Bone marrow (tissue), 2 donors: ENCODE data around the gene CALD1.

Source experiments
- DNase-seq, 2 donors: peaks; one replicate each; lab custom pipeline; 2025; lab: John Stamatoyannopoulos, UW

The CALD1 gene

DNA sequence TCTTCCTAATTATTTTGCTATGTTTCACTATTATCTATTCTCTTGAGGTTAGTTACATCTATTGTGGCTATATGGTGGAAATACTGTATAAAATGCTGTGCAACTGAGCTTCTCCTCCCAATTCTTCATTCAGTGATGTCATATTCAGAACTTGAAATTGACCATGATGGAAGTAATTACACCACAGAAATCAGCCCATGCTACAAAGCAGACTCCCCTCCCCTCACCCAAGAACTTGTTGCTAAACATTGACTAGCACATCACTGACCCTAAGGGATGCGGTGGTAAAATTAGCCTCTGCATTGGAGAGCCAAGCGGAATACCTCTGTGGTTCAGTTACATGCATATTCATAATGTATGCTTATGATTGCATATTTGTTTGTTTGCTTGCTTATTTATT, 8.8 kb downstream of the CALD1 start:
- no peak for DNase-seq

- DNase-seq: no peak
These were observed 10.7 kb downstream of the CALD1 start for GRCh38 chr7:134789967-134790685.

- no peak for DNase-seq
These were observed 13.5 kb downstream of the CALD1 start for GRCh38 chr7:134792968-134793367.

GRCh38 chr7:134795231-134795630, 15.8 kb downstream of the CALD1 start:
- no peak for DNase-seq

DNA sequence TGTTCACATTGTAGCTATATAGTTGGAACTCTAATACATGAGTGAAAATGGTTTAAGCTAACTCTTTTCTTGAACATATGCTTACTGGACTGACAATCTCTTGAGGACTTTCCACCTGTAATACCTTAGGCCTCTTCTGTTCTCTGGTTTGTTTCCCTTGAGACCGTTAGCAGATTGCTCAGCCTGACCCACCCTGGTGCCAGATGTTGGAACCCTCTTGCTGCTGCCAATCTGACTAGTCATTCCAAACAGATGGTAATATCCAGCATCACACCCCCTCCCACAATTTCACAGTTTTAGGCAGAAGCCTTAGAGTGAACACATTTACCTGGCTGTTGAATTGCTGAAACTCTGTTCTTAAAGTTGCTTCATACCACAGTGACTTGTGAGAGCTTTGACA, 18.7 kb downstream of the CALD1 start:
- no peak for DNase-seq

DNA sequence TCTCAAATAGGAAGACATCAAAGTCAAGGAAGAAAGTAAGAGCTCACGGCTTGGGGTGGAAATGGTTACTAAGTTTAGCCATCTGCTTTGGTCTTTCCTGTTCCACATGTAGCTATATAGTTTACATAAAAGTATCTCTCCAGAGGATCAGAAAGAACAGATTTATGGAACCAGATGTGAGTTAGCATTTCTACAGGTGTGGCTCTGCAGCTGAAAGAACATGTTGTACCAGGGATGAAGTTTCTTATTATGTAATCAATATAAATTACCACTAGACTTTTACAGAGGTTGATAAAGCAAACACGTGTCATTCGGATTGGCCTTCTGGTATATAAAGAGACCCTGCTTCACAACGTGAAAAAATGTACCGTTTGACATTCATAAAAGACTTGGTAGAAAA, 19.9 kb downstream of the CALD1 start:
- DNase-seq: no peak

GRCh38 chr7:134802762-134803161, 23.3 kb downstream of the CALD1 start:
- DNase-seq: no peak

DNA sequence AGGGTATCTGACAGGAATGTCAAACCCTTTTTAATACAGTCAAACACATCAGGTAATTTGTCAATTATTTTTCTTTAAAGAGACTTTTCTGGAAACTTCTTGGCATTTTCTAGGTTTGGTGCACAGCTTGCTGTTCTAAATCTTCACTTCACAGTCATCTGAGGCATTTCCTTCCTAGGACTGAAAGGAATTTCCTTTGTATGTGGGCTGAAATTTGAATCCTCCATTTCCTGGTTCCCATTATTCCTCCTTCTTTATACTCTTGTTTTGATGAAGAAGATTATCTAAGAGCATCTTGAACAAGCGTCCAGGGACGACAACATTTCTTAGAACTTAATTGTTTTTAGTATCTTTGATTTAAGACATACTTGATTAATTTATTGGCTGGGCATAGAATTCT, 24.9 kb downstream of the CALD1 start:
- DNase-seq: no peak

GRCh38 chr7:134804854-134805253, 25.4 kb downstream of the CALD1 start:
- DNase-seq: no peak

- DNase-seq: no peak
These were observed 26.8 kb downstream of the CALD1 start for GRCh38 chr7:134806197-134806596.

GRCh38 chr7:134809616-134810015, 30.2 kb downstream of the CALD1 start:
- no peak for DNase-seq

DNA sequence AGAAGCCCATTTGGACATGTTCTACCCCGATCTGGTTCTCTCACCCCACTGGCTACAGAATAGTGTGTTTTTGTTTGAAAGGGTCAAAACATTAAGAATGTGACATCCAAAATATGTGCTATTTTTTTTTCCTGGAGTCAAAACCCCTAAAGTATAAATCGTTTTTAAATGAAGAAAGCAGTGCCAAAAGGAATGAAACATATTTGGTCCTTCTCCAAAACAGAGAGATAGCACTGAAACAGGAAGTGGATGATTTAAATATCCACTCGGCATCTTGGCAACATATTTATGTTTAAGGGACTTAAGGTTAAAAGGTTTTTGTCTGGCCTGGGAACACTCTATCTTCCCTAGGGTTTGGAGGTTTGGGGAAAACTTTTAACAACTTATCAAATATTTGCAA, 32.3 kb downstream of the CALD1 start:
- no peak for DNase-seq

DNA sequence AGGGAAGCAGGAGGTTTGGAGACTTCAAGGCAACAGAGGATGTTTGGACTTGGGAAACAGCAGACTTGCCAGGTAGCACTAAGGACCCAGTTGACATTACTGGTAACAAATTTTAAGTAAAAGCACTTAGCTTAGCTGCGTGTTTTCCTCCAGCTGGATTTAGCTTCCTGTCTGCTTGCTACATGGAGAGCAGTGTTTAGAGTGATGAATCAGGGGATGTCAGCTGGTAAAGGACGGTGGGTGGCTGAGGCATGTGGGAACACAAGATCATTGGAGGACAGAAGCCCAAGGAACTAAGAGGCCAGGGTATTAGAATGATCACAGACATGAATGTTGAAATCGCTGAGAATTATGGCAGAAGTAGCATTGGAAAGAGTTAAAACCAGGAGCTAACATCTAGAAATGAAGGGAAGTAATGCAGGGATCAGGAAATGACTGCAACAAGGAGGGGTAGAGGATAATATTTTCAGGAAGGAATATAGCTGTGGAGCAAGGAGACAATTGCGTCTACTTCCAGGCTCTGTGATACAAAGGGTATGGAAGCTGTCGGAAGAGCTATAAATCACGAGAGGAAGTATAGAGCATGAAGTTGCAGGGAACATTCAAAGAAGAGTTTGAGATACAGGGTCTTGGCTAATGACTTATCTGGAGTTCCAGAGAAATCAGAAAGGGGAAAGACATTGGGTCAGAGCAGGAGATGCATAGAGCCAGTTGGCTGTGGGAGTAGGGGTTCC, 34.4 kb downstream of the CALD1 start:
- DNase-seq: no peak

DNA sequence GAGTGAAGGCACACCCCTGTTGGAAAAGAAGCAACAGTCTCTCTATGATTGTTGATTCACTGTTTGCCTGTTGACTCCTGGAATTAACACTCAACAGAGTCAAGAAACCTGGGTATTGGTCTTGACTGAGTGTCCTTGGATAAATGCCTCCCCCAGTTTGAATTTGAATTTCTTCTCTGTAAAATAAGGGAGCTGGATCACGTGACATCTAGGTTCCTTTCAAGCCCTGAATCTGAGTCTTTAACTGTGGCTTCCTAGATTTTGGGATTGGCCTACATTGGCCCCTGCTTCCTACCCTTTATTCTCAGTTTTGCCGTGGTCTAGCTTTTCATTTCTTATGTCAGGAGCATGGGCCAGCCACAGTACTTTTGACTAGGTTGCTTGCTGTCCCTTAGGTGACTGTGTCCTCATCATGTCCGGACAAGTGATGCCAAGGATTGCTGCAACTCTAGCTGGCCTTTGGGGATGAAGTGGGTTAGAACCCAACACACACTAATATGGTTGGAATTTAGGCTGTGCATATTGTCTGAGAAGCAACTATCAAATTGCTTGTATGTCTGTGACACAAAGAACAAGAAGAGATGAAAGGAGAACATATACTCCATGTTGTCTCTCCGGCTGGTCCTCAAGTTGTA, 35.4 kb downstream of the CALD1 start:
- no peak for DNase-seq

GRCh38 chr7:134818613-134819345, 39.3 kb downstream of the CALD1 start:
- no peak for DNase-seq

- DNase-seq: no peak
These were observed 40.0 kb downstream of the CALD1 start for GRCh38 chr7:134819401-134819800.

- no peak for DNase-seq
These were observed 40.9 kb downstream of the CALD1 start for GRCh38 chr7:134820295-134820694.

GRCh38 chr7:134820778-134821177, 41.3 kb downstream of the CALD1 start:
- no peak for DNase-seq

GRCh38 chr7:134823400-134823799, 44.0 kb downstream of the CALD1 start:
- no peak for DNase-seq

GRCh38 chr7:134825666-134826065, 46.2 kb downstream of the CALD1 start:
- DNase-seq: no peak

DNA sequence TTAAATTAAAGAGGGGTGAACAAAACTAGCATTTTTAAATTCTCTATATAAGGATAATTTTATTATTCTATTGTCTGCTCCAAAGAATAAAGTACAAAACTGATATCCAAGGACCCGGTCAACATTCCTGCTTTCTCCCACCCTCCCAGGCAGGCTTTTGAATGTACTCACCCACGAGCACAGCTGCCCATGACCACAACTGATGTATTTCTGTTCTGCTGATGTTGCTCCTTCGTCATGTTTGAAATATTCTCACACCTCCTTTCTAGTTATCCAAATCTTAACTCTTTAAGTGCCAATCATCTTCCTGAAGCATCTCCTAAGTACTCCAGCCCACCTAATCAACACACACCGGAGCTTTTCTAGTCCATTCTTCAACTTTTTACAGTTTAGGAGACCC, 46.7 kb downstream of the CALD1 start:
- no peak for DNase-seq

- no peak for DNase-seq
These were observed 48.0 kb downstream of the CALD1 start for GRCh38 chr7:134827436-134827835.

DNA sequence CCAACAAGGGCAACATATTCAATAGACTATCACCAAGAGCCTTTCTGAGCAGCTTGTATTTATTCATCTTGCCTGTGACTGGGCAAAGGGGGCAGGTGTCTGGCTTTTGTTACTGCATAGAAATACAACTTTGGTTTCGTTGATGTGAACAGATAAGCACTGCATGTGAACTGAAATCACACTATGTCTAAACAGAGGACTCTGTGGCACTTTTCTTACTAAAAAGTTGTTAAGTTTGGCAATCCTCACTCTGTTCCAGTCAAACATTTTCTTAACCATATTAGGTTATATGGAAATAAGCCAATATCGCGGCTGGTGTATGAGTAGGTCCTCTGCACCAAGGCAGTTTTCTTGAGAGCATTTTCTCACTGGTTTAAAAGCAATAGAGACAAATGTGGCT, 48.5 kb downstream of the CALD1 start:
- DNase-seq: no peak
